ENCODE results near the gene DGKI.

DGKI gene

DNA sequence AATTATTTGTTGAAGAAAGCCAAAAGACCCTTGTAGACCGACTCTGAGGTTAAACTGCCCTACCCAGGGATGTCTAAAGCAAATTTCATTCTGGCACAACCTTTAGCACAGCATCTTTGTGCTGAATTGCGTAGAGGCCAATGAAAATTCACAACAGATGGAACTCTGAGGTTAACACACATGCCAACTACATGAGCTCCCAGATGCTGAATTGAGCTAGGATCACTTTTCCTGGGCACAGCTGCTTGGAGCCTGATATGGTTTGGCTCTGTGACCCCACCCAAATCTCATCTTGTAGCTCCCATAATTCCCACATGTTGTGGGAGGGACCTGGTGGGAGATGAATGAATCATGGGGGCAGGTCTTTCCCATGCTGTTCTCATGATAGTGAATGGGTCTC lies 345.2 kb downstream of the DGKI start:
- no peaks in the 10 kb centered on the region for H3K36me3 ChIP-seq (ENCODE audit: control insufficient read depth in 1 of 2, insufficient read depth in 2 of 2, low read length in 2 of 2)
- DNase-seq: no peak
- no peaks in the 10 kb centered on the region for H3K4me1 ChIP-seq (ENCODE audit: control insufficient read depth in 1 of 2, insufficient read depth in 2 of 2, low read length in 2 of 2)
- no peaks in the 10 kb centered on the region for H3K79me2 ChIP-seq (ENCODE audit: control insufficient read depth, insufficient read depth, low read length, poor library complexity)
- no peak overlapping the region for H3K18ac ChIP-seq (ENCODE audit: low read length)
- no peak overlapping the region for H4K8ac ChIP-seq (ENCODE audit: low read depth, low read length)
- H2BK120ac ChIP-seq (ENCODE audit: insufficient read depth, low read length, poor library complexity): no peak overlapping the region
- H3K27ac ChIP-seq (ENCODE audit: low read depth, low read length): no peak overlapping the region
- H3K27me3 ChIP-seq (ENCODE audit: insufficient read depth, low read length): no peaks in the 10 kb centered on the region
- H4K12ac ChIP-seq (ENCODE audit: low read depth, low read length): no peak overlapping the region
- H3K4me2 ChIP-seq (ENCODE audit: low read length): no peak overlapping the region
- H4K91ac ChIP-seq (ENCODE audit: low read depth, low read length): no peak overlapping the region
- H2BK12ac ChIP-seq (ENCODE audit: low read length): no peak overlapping the region
- H2AK5ac ChIP-seq (ENCODE audit: low read length): no peak overlapping the region
- no peak overlapping the region for H2AFZ ChIP-seq (ENCODE audit: insufficient read depth, low read length, poor library complexity)
- H2BK5ac ChIP-seq (ENCODE audit: low read depth, low read length, poor library complexity): no peak overlapping the region
- no peaks in the 10 kb centered on the region for H3K79me1 ChIP-seq (ENCODE audit: low read length)
- H3K4ac ChIP-seq (ENCODE audit: low read depth, low read length): no peak overlapping the region
- no peak overlapping the region for H3K14ac ChIP-seq (ENCODE audit: low read length)
- WGBS (ENCODE audit: extremely low coverage, insufficient coverage, insufficient read length): no CpG with 5 or more reads among the region's 2 CpGs
- no peak overlapping the region for H3K4me3 ChIP-seq (ENCODE audit: low read depth, low read length)
- H3K23ac ChIP-seq (ENCODE audit: low read length): no peak overlapping the region
- H3K9me3 ChIP-seq (ENCODE audit: insufficient read depth, low read depth, low read length): no peaks in the 10 kb centered on the region
- no peak overlapping the region for H3K9ac ChIP-seq (ENCODE audit: low read length)

GRCh38 chr7:137492889-137493288 lies 353.9 kb downstream of the DGKI start:
- no peaks in the 10 kb centered on the region for H3K27me3 ChIP-seq (ENCODE audit: insufficient read depth, low read length)
- no peak overlapping the region for H3K27ac ChIP-seq (ENCODE audit: low read depth, low read length)
- H3K14ac ChIP-seq (ENCODE audit: low read length): no peak overlapping the region
- DNase-seq: no peak
- H3K4me2 ChIP-seq (ENCODE audit: low read length): no peak overlapping the region
- no peaks in the 10 kb centered on the region for H3K79me2 ChIP-seq (ENCODE audit: control insufficient read depth, insufficient read depth, low read length, poor library complexity)
- no peaks in the 10 kb centered on the region for H3K9me3 ChIP-seq (ENCODE audit: insufficient read depth, low read depth, low read length)
- H3K9ac ChIP-seq (ENCODE audit: low read length): no peak overlapping the region
- WGBS (ENCODE audit: extremely low coverage, insufficient coverage, insufficient read length): no CpG with 5 or more reads among the region's 6 CpGs
- no peaks in the 10 kb centered on the region for H3K79me1 ChIP-seq (ENCODE audit: low read length)
- no peaks in the 10 kb centered on the region for H3K36me3 ChIP-seq (ENCODE audit: control insufficient read depth in 1 of 2, insufficient read depth in 2 of 2, low read length in 2 of 2)
- no peak overlapping the region for H4K12ac ChIP-seq (ENCODE audit: low read depth, low read length)
- H3K23ac ChIP-seq (ENCODE audit: low read length): no peak overlapping the region
- no peak overlapping the region for H4K8ac ChIP-seq (ENCODE audit: low read depth, low read length)
- peak overlapping the region; percentile 0 for H3K4me3 ChIP-seq (ENCODE audit: low read depth, low read length)
- H2AK5ac ChIP-seq (ENCODE audit: low read length): no peak overlapping the region
- H2AFZ ChIP-seq (ENCODE audit: insufficient read depth, low read length, poor library complexity): no peak overlapping the region
- H2BK5ac ChIP-seq (ENCODE audit: low read depth, low read length, poor library complexity): no peak overlapping the region
- no peak overlapping the region for H2BK12ac ChIP-seq (ENCODE audit: low read length)
- H2BK120ac ChIP-seq (ENCODE audit: insufficient read depth, low read length, poor library complexity): no peak overlapping the region
- H3K4ac ChIP-seq (ENCODE audit: low read depth, low read length): no peak overlapping the region
- H4K91ac ChIP-seq (ENCODE audit: low read depth, low read length): no peak overlapping the region
- H3K18ac ChIP-seq (ENCODE audit: low read length): no peak overlapping the region
- no peaks in the 10 kb centered on the region for H3K4me1 ChIP-seq (ENCODE audit: control insufficient read depth in 1 of 2, insufficient read depth in 2 of 2, low read length in 2 of 2)

DNA sequence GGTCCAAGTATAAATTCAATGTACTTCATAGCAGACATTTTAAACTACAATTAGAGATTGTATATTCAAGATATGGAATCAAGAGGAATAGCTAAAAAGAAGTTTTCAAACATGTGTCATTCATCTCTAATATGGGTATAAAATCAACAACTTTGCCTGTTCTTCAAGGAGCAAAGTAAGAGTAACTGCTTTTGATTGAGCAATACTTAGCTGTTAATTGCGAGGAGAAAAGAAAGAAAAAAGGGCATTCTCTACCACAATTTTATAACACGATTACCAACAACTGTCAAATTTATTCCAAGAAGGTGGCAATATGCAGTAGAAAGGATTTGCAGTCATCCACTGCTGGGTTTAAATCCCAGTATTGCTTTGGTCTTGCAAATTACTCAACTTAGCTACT lies 356.9 kb downstream of the DGKI start:
- Histone ChIP-seq H3K4me3 (ENCODE audit: low read depth, low read length) (no peak overlapping the region), H3K27ac (ENCODE audit: low read depth, low read length) (no peak overlapping the region), H2BK12ac (ENCODE audit: low read length) (no peak overlapping the region), H3K14ac (ENCODE audit: low read length) (no peak overlapping the region), H2AFZ (ENCODE audit: insufficient read depth, low read length, poor library complexity) (no peak overlapping the region), H2AK5ac (ENCODE audit: low read length) (no peak overlapping the region), H3K9ac (ENCODE audit: low read length) (no peak overlapping the region), H3K79me1 (ENCODE audit: low read length) (no peaks in the 10 kb centered on the region), H3K79me2 (ENCODE audit: control insufficient read depth, insufficient read depth, low read length, poor library complexity) (no peaks in the 10 kb centered on the region), H3K27me3 (ENCODE audit: insufficient read depth, low read length) (no peaks in the 10 kb centered on the region), H3K36me3 (ENCODE audit: control insufficient read depth in 1 of 2, insufficient read depth in 2 of 2, low read length in 2 of 2) (no peaks in the 10 kb centered on the region), H3K4ac (ENCODE audit: low read depth, low read length) (no peak overlapping the region), H3K9me3 (ENCODE audit: insufficient read depth, low read depth, low read length) (no peaks in the 10 kb centered on the region), H4K8ac (ENCODE audit: low read depth, low read length) (no peak overlapping the region), H4K12ac (ENCODE audit: low read depth, low read length) (no peak overlapping the region), H2BK5ac (ENCODE audit: low read depth, low read length, poor library complexity) (no peak overlapping the region), H4K91ac (ENCODE audit: low read depth, low read length) (no peak overlapping the region), H3K23ac (ENCODE audit: low read length) (no peak overlapping the region), H3K4me2 (ENCODE audit: low read length) (no peak overlapping the region), H3K4me1 (ENCODE audit: control insufficient read depth in 1 of 2, insufficient read depth in 2 of 2, low read length in 2 of 2) (no peaks in the 10 kb centered on the region), H2BK120ac (ENCODE audit: insufficient read depth, low read length, poor library complexity) (no peak overlapping the region), H3K18ac (ENCODE audit: low read length) (no peak overlapping the region)
- no CpG with 5 or more reads among the region's 2 CpGs for WGBS (ENCODE audit: extremely low coverage, insufficient coverage, insufficient read length)
- no peak for DNase-seq

DNA sequence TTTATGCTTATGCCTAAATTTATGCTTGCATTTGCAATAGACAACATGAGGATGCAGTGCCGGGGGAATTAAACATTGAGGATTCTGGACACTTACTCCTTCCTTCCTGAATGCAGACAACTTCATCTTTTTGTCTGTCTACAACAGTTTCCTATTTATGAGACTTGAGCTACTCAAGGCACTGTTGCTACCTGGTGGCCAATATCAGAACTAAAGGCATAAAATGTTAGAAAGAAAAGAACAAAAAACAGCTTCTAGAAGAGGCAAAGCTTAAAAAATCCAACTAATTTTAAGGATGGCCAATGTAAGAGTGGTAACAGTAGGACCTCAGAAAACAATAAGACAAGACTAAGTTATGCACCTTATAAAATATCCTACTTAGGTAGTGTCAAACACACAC lies 358.7 kb downstream of the DGKI start:
- Histone ChIP-seq H3K4me2 (ENCODE audit: low read length) (no peak overlapping the region), H3K4me3 (ENCODE audit: low read depth, low read length) (no peak overlapping the region), H3K4ac (ENCODE audit: low read depth, low read length) (no peak overlapping the region), H4K8ac (ENCODE audit: low read depth, low read length) (no peak overlapping the region), H3K18ac (ENCODE audit: low read length) (no peak overlapping the region), H4K91ac (ENCODE audit: low read depth, low read length) (no peak overlapping the region), H2BK5ac (ENCODE audit: low read depth, low read length, poor library complexity) (no peak overlapping the region), H2BK12ac (ENCODE audit: low read length) (no peak overlapping the region), H3K9me3 (ENCODE audit: insufficient read depth, low read depth, low read length) (no peaks in the 10 kb centered on the region), H3K79me1 (ENCODE audit: low read length) (no peaks in the 10 kb centered on the region), H3K36me3 (ENCODE audit: control insufficient read depth in 1 of 2, insufficient read depth in 2 of 2, low read length in 2 of 2) (no peaks in the 10 kb centered on the region), H3K4me1 (ENCODE audit: control insufficient read depth in 1 of 2, insufficient read depth in 2 of 2, low read length in 2 of 2) (no peaks in the 10 kb centered on the region), H3K23ac (ENCODE audit: low read length) (no peak overlapping the region), H3K14ac (ENCODE audit: low read length) (no peak overlapping the region), H2BK120ac (ENCODE audit: insufficient read depth, low read length, poor library complexity) (no peak overlapping the region), H4K12ac (ENCODE audit: low read depth, low read length) (no peak overlapping the region), H3K27me3 (ENCODE audit: insufficient read depth, low read length) (no peaks in the 10 kb centered on the region), H3K79me2 (ENCODE audit: control insufficient read depth, insufficient read depth, low read length, poor library complexity) (no peaks in the 10 kb centered on the region), H3K27ac (ENCODE audit: low read depth, low read length) (no peak overlapping the region), H3K9ac (ENCODE audit: low read length) (no peak overlapping the region), H2AFZ (ENCODE audit: insufficient read depth, low read length, poor library complexity) (no peak overlapping the region), H2AK5ac (ENCODE audit: low read length) (no peak overlapping the region)
- WGBS (ENCODE audit: extremely low coverage, insufficient coverage, insufficient read length): no CpG with 5 or more reads among the region's 1 CpG
- no peak for DNase-seq

All from trophoblast cell (in vitro differentiated cells and primary cell).